Measurements from ENCODE around the gene CDHR5. TPM values are rescaled to one million over a fixed set of nuclear protein-coding genes. Genes with fewer than 3 reads are reported as not detected.

Gene CDHR5
- total and polyA plus RNA-seq, 7 experiments from 2014 or later, result not detected

- Mint-ChIP-seq H3K27me3 (no peaks in the 10 kb centered on the region), H3K9me3 (no peaks in the 10 kb centered on the region), H3K4me3 (no peak overlapping the region), H3K36me3 (peaks cover 4 to 26% (median 5%) of the 10 kb centered on the region in 5 donors), H3K4me1 (no peaks in the 10 kb centered on the region), H3K27ac (no peak overlapping the region)
- DNase-seq (no peak), ATAC-seq (no peak)
- Histone ChIP-seq H3K4me1 (ENCODE audit: control insufficient read depth in 2 of 2, insufficient read depth in 2 of 2, low read length in 2 of 2) (no peaks in the 10 kb centered on the region), H3K27me3 (ENCODE audit: control insufficient read depth in 2 of 2, insufficient read depth in 2 of 2, low read length in 2 of 2) (no peaks in the 10 kb centered on the region), H3K9me3 (ENCODE audit: control insufficient read depth in 2 of 3, low read length in 3 of 3) (no peaks in the 10 kb centered on the region), H3K27ac (ENCODE audit: low read depth, low read length) (no peak overlapping the region), H3K36me3 (ENCODE audit: control insufficient read depth in 2 of 3, insufficient read depth in 3 of 3, low read length in 3 of 3) (peaks cover 0 to 96% (median 27%) of the 10 kb centered on the region in 3 experiments), H3K4me3 (ENCODE audit: low read length) (no peak overlapping the region)
- ChIA-PET POLR2A (interaction anchor here (0.7 to 1.0 kb wide), 2 partner anchors 68 to 354 kb away, joined by 3 read pairs; partner anchors contain the start of gene LRRC56), CTCF (no interaction called here)
- intact Hi-C loops (cut with micrococcal nuclease), result no loop called here
These were observed 19.2 kb downstream of the CDHR5 start for GRCh38 chr11:605286-606129.

- no peak overlapping the region for H3K27ac ChIP-seq (ENCODE audit: low read depth, low read length)
- ATAC-seq, result no peak
- H3K36me3 Mint-ChIP-seq, result peaks cover 4 to 28% (median 8%) of the 10 kb centered on the region in 5 donors
These were observed 21.6 kb downstream of the CDHR5 start for GRCh38 chr11:603154-603553.

GRCh38 chr11:601573-602245, 23.0 kb downstream of the CDHR5 start:
- DNase-seq, result no peak
- CTCF ChIA-PET, result no interaction called here
- H3K27me3 ChIP-seq (ENCODE audit: control insufficient read depth in 2 of 2, insufficient read depth in 2 of 2, low read length in 2 of 2), result no peaks in the 10 kb centered on the region
- H3K27ac ChIP-seq (ENCODE audit: low read depth, low read length), result no peak overlapping the region
- Mint-ChIP-seq H3K4me1 (peaks cover 0 to 6% (median 0%) of the 10 kb centered on the region in 7 donors), H3K27ac (peak overlapping the region in 2 of 9 donors; percentile 54 to 70), H3K4me3 (no peak overlapping the region), H3K9me3 (peaks cover 0 to 2% (median 0%) of the 10 kb centered on the region in 11 donors), H3K36me3 (peaks cover 4 to 32% (median 6%) of the 10 kb centered on the region in 5 donors), H3K27me3 (no peaks in the 10 kb centered on the region)
- no peak for ATAC-seq
- H3K36me3 ChIP-seq (ENCODE audit: control insufficient read depth in 2 of 3, insufficient read depth in 3 of 3, low read length in 3 of 3), result peaks cover 4 to 91% (median 34%) of the 10 kb centered on the region in 3 experiments
- POLR2A ChIA-PET, result no interaction called here
- no peaks in the 10 kb centered on the region for H3K4me1 ChIP-seq (ENCODE audit: control insufficient read depth in 2 of 2, insufficient read depth in 2 of 2, low read length in 2 of 2)
- intact Hi-C loops (cut with micrococcal nuclease), result no loop called here
- no peaks in the 10 kb centered on the region for H3K9me3 ChIP-seq (ENCODE audit: control insufficient read depth in 2 of 3, low read length in 3 of 3)
- H3K4me3 ChIP-seq (ENCODE audit: low read length), result no peak overlapping the region

More at GRCh38 chr11:603154-603553, 21.6 kb downstream of the CDHR5 start:
- no peaks in the 10 kb centered on the region for H3K4me1 Mint-ChIP-seq
- Histone ChIP-seq H3K27me3 (ENCODE audit: control insufficient read depth in 2 of 2, insufficient read depth in 2 of 2, low read length in 2 of 2) (no peaks in the 10 kb centered on the region), H3K9me3 (ENCODE audit: control insufficient read depth in 2 of 3, low read length in 3 of 3) (no peaks in the 10 kb centered on the region), H3K4me1 (ENCODE audit: control insufficient read depth in 2 of 2, insufficient read depth in 2 of 2, low read length in 2 of 2) (no peaks in the 10 kb centered on the region), H3K36me3 (ENCODE audit: control insufficient read depth in 2 of 3, insufficient read depth in 3 of 3, low read length in 3 of 3) (peaks cover 4 to 92% (median 28%) of the 10 kb centered on the region in 3 experiments), H3K4me3 (ENCODE audit: low read length) (no peak overlapping the region)
- H3K4me3 Mint-ChIP-seq, result no peak overlapping the region
- ChIA-PET POLR2A (no interaction called here), CTCF (no interaction called here)
- no peaks in the 10 kb centered on the region for H3K9me3 Mint-ChIP-seq
- H3K27ac Mint-ChIP-seq, result no peak overlapping the region
- H3K27me3 Mint-ChIP-seq, result no peaks in the 10 kb centered on the region
- DNase-seq, result no peak
- intact Hi-C loops (cut with micrococcal nuclease), result no loop called here

GRCh38 chr11:598005-598680, 26.6 kb downstream of the CDHR5 start:
- DNase-seq, result no peak
- intact Hi-C loops (cut with micrococcal nuclease), result no loop called here
- H3K36me3 ChIP-seq (ENCODE audit: control insufficient read depth in 2 of 3, insufficient read depth in 3 of 3, low read length in 3 of 3), result peaks cover 10 to 90% (median 20%) of the 10 kb centered on the region in 3 experiments

GRCh38 chr11:597166-597725, 27.5 kb downstream of the CDHR5 start:
- Mint-ChIP-seq H3K27me3 (no peaks in the 10 kb centered on the region), H3K9me3 (peaks cover 0 to 3% (median 0%) of the 10 kb centered on the region in 11 donors), H3K4me3 (no peak overlapping the region), H3K4me1 (peaks cover 0 to 11% (median 3%) of the 10 kb centered on the region in 7 donors), H3K27ac (peak overlapping the region in 1 of 9 donors; percentile 36), H3K36me3 (peaks cover 3 to 39% (median 12%) of the 10 kb centered on the region in 5 donors)
- H3K4me3 ChIP-seq (ENCODE audit: low read length), result no peak overlapping the region
- DNase-seq (no peak), ATAC-seq (peak; percentile 45)
- ChIA-PET POLR2A (no interaction called here), CTCF (no interaction called here)
- intact Hi-C loops (cut with micrococcal nuclease), result no loop called here
- peaks cover 0 to 4% of the 10 kb centered on the region in 2 donors for H3K4me1 ChIP-seq (ENCODE audit: control insufficient read depth in 2 of 2, insufficient read depth in 2 of 2, low read length in 2 of 2)
- H3K27me3 ChIP-seq (ENCODE audit: control insufficient read depth in 2 of 2, insufficient read depth in 2 of 2, low read length in 2 of 2), result no peaks in the 10 kb centered on the region
- peaks cover 14 to 90% (median 16%) of the 10 kb centered on the region in 3 experiments for H3K36me3 ChIP-seq (ENCODE audit: control insufficient read depth in 2 of 3, insufficient read depth in 3 of 3, low read length in 3 of 3)
- no peak overlapping the region for H3K27ac ChIP-seq (ENCODE audit: low read depth, low read length)
- H3K9me3 ChIP-seq (ENCODE audit: control insufficient read depth in 2 of 3, low read length in 3 of 3), result no peaks in the 10 kb centered on the region

More at GRCh38 chr11:598005-598680, 26.6 kb downstream of the CDHR5 start:
- Histone ChIP-seq H3K9me3 (ENCODE audit: control insufficient read depth in 2 of 3, low read length in 3 of 3) (no peaks in the 10 kb centered on the region), H3K4me3 (ENCODE audit: low read length) (no peak overlapping the region), H3K4me1 (ENCODE audit: control insufficient read depth in 2 of 2, insufficient read depth in 2 of 2, low read length in 2 of 2) (peaks cover 0 to 4% of the 10 kb centered on the region in 2 donors), H3K27ac (ENCODE audit: low read depth, low read length) (no peak overlapping the region), H3K27me3 (ENCODE audit: control insufficient read depth in 2 of 2, insufficient read depth in 2 of 2, low read length in 2 of 2) (no peaks in the 10 kb centered on the region)
- no peaks in the 10 kb centered on the region for H3K27me3 Mint-ChIP-seq
- H3K4me1 Mint-ChIP-seq, result peaks cover 0 to 11% (median 3%) of the 10 kb centered on the region in 7 donors
- no peak overlapping the region for H3K4me3 Mint-ChIP-seq
- ChIA-PET POLR2A (no interaction called here), CTCF (no interaction called here)
- peaks cover 0 to 33% (median 9%) of the 10 kb centered on the region in 5 donors for H3K36me3 Mint-ChIP-seq
- H3K9me3 Mint-ChIP-seq, result peaks cover 0 to 3% (median 0%) of the 10 kb centered on the region in 11 donors
- no peak for ATAC-seq
- peak overlapping the region in 1 of 9 donors; percentile 60 for H3K27ac Mint-ChIP-seq

GRCh38 chr11:596374-596773, 28.4 kb downstream of the CDHR5 start:
- peaks cover 0 to 3% (median 0%) of the 10 kb centered on the region in 11 donors for H3K9me3 Mint-ChIP-seq
- Histone ChIP-seq H3K9me3 (ENCODE audit: control insufficient read depth in 2 of 3, low read length in 3 of 3) (no peaks in the 10 kb centered on the region), H3K27me3 (ENCODE audit: control insufficient read depth in 2 of 2, insufficient read depth in 2 of 2, low read length in 2 of 2) (no peaks in the 10 kb centered on the region), H3K4me3 (ENCODE audit: low read length) (no peak overlapping the region), H3K36me3 (ENCODE audit: control insufficient read depth in 2 of 3, insufficient read depth in 3 of 3, low read length in 3 of 3) (peaks cover 15 to 87% (median 16%) of the 10 kb centered on the region in 3 experiments), H3K27ac (ENCODE audit: low read depth, low read length) (no peak overlapping the region), H3K4me1 (ENCODE audit: control insufficient read depth in 2 of 2, insufficient read depth in 2 of 2, low read length in 2 of 2) (peaks cover 0 to 4% of the 10 kb centered on the region in 2 donors)
- peak overlapping the region in 2 of 10 donors; percentile 16 to 25 for H3K4me3 Mint-ChIP-seq
- POLR2A ChIA-PET, result no interaction called here
- H3K4me1 Mint-ChIP-seq, result peaks cover 0 to 11% (median 5%) of the 10 kb centered on the region in 7 donors
- peaks cover 4 to 34% (median 11%) of the 10 kb centered on the region in 5 donors for H3K36me3 Mint-ChIP-seq
- CTCF ChIA-PET, result interaction anchor here (0.7 kb wide), 1 partner anchor 382 kb away, joined by 4 read pairs; no protein-coding TSS in a partner anchor
- H3K27ac Mint-ChIP-seq, result peak overlapping the region in 2 of 9 donors; percentile 9 to 55
- DNase-seq (no peak), ATAC-seq (no peak)
- intact Hi-C loops (cut with micrococcal nuclease), result no loop called here
- H3K27me3 Mint-ChIP-seq, result no peaks in the 10 kb centered on the region
